Measurements from ENCODE around the gene RUNX2. TPM values are rescaled to one million over a fixed set of nuclear protein-coding genes. Genes with fewer than 3 reads are reported as not detected.

Gene RUNX2
- total RNA-seq, 2 experiments from 2014 or later: 2.7 to 3.0 TPM

DNA sequence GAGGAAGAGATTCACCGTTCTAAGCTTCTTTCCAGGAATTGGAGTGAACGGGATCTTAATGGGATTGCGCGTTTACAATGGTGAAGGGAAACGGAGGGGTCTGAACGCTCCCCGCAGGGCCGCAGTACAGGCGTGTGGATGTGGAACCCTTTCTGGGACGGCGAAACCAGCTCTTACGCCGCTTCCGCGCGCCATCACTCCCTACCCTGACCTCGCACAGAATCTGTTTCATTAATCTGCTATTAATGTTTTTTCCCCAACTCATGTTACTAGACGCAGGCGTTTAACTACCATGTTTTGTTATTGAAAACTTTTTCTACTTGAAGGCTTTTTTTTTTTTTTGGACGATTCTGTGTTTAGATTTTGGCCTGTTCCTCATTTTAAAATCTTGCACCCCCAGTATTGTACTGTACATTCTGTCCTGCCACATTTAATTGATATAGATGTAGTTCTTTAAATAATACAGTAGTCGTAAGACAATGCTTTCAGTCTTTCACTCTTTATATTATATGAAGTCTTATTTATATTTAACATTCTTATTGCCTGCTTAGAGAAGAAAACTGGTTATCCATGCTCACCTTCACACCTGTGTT, 50.3 kb downstream of the RUNX2 start:
- ChIA-PET CTCF (interaction anchor here (0.6 to 3.6 kb wide), 14 partner anchors 10 to 748 kb away, joined by 3 to 20 read pairs (median 3); no protein-coding TSS in a partner anchor), POLR2A (interaction anchor here (0.6 to 1.4 kb wide), 20 partner anchors 9 to 723 kb away, joined by 3 to 8 read pairs (median 3); partner anchors contain the start of gene RUNX2)
- DNase-seq: peak; percentile 46
- Mint-ChIP-seq H3K9me3 (ENCODE audit: insufficient read depth) (no peaks in the 10 kb centered on the region), H3K4me3 (peak overlapping the region; percentile 98), H3K4me1 (ENCODE audit: low read depth) (peaks cover 18% of the 10 kb centered on the region), H3K36me3 (ENCODE audit: low read depth) (peaks cover 2% of the 10 kb centered on the region), H3K27ac (peak overlapping the region; percentile 100), H3K27me3 (ENCODE audit: low read depth) (no peaks in the 10 kb centered on the region)
- peak; percentile 20 for ATAC-seq

- ChIA-PET CTCF (interaction anchor here (1.5 kb wide), 1 partner anchor 727 kb away, joined by 3 read pairs; no protein-coding TSS in a partner anchor), POLR2A (no interaction called here)
- no peaks in the 10 kb centered on the region for H3K27me3 Mint-ChIP-seq (ENCODE audit: low read depth)
- H3K4me1 Mint-ChIP-seq (ENCODE audit: low read depth): peaks cover 5% of the 10 kb centered on the region
- H3K27ac Mint-ChIP-seq: no peak overlapping the region
- no peak overlapping the region for H3K4me3 Mint-ChIP-seq
- ATAC-seq: no peak
- H3K9me3 Mint-ChIP-seq (ENCODE audit: insufficient read depth): no peaks in the 10 kb centered on the region
- no peaks in the 10 kb centered on the region for H3K36me3 Mint-ChIP-seq (ENCODE audit: low read depth)
- no peak for DNase-seq
Measured at GRCh38 chr6:45382391-45382790, 54.3 kb downstream of the RUNX2 start.

DNA sequence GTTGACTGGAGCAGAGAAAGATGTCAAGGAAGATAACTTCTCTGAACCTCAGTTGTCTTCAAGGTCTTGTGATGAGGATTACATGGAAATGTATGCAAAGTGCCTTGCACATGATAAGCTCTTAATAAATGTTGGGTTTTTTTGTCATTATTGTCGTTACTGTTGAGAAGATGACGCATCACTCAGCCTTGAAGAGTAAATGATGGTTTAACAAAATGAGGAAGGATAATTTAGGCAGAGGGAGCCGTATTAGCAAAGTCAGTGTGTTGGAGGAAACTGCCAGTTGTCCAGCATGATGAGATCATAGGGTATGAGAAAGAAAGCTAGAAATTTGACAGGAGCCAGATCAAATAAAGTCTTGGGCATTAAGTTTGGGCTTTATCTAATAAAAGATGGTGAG, 58.4 kb downstream of the RUNX2 start:
- ATAC-seq (no peak), DNase-seq (no peak)
- no peaks in the 10 kb centered on the region for H3K27me3 Mint-ChIP-seq (ENCODE audit: low read depth)
- no peaks in the 10 kb centered on the region for H3K4me1 Mint-ChIP-seq (ENCODE audit: low read depth)
- no peaks in the 10 kb centered on the region for H3K36me3 Mint-ChIP-seq (ENCODE audit: low read depth)
- CTCF ChIA-PET: no interaction called here
- no peak overlapping the region for H3K27ac Mint-ChIP-seq
- no peak overlapping the region for H3K4me3 Mint-ChIP-seq
- POLR2A ChIA-PET: interaction anchor here (2.4 kb wide), 1 partner anchor 8 kb away, joined by 7 read pairs; the partner anchor contains the start of gene SUPT3H
- H3K9me3 Mint-ChIP-seq (ENCODE audit: insufficient read depth): peaks cover 4% of the 10 kb centered on the region

- Mint-ChIP-seq H3K27ac (no peak overlapping the region), H3K9me3 (ENCODE audit: insufficient read depth) (peaks cover 4% of the 10 kb centered on the region), H3K36me3 (ENCODE audit: low read depth) (no peaks in the 10 kb centered on the region), H3K4me3 (no peak overlapping the region), H3K27me3 (ENCODE audit: low read depth) (no peaks in the 10 kb centered on the region), H3K4me1 (ENCODE audit: low read depth) (no peaks in the 10 kb centered on the region)
- ATAC-seq (no peak), DNase-seq (no peak)
- ChIA-PET CTCF (no interaction called here), POLR2A (interaction anchor here (0.9 to 2.4 kb wide), 2 partner anchors 8 to 9 kb away, joined by 3 to 7 read pairs; partner anchors contain the start of gene SUPT3H)
Measured at GRCh38 chr6:45387236-45387635, 59.1 kb downstream of the RUNX2 start.

GRCh38 chr6:45388328-45388727, 60.2 kb downstream of the RUNX2 start:
- ATAC-seq (no peak), DNase-seq (no peak)
- CTCF ChIA-PET: no interaction called here
- H3K9me3 Mint-ChIP-seq (ENCODE audit: insufficient read depth): peaks cover 12% of the 10 kb centered on the region
- H3K27me3 Mint-ChIP-seq (ENCODE audit: low read depth): no peaks in the 10 kb centered on the region
- H3K36me3 Mint-ChIP-seq (ENCODE audit: low read depth): peaks cover 2% of the 10 kb centered on the region
- H3K4me1 Mint-ChIP-seq (ENCODE audit: low read depth): no peaks in the 10 kb centered on the region
- H3K4me3 Mint-ChIP-seq: no peak overlapping the region
- no peak overlapping the region for H3K27ac Mint-ChIP-seq
- POLR2A ChIA-PET: interaction anchor here (0.9 to 2.4 kb wide), 2 partner anchors 9 to 10 kb away, joined by 3 to 7 read pairs; partner anchors contain the start of gene SUPT3H

GRCh38 chr6:45394586-45395095, 66.5 kb downstream of the RUNX2 start:
- ATAC-seq (no peak), DNase-seq (no peak)
- H3K9me3 Mint-ChIP-seq (ENCODE audit: insufficient read depth): peaks cover 12% of the 10 kb centered on the region
- no peak overlapping the region for H3K27ac Mint-ChIP-seq
- peaks cover 2% of the 10 kb centered on the region for H3K4me1 Mint-ChIP-seq (ENCODE audit: low read depth)
- no peak overlapping the region for H3K4me3 Mint-ChIP-seq
- H3K27me3 Mint-ChIP-seq (ENCODE audit: low read depth): no peaks in the 10 kb centered on the region
- ChIA-PET CTCF (interaction anchor here (0.5 to 1.0 kb wide), 2 partner anchors 11 to 801 kb away, joined by 3 to 5 read pairs; no protein-coding TSS in a partner anchor), POLR2A (no interaction called here)
- H3K36me3 Mint-ChIP-seq (ENCODE audit: low read depth): peaks cover 2% of the 10 kb centered on the region

DNA sequence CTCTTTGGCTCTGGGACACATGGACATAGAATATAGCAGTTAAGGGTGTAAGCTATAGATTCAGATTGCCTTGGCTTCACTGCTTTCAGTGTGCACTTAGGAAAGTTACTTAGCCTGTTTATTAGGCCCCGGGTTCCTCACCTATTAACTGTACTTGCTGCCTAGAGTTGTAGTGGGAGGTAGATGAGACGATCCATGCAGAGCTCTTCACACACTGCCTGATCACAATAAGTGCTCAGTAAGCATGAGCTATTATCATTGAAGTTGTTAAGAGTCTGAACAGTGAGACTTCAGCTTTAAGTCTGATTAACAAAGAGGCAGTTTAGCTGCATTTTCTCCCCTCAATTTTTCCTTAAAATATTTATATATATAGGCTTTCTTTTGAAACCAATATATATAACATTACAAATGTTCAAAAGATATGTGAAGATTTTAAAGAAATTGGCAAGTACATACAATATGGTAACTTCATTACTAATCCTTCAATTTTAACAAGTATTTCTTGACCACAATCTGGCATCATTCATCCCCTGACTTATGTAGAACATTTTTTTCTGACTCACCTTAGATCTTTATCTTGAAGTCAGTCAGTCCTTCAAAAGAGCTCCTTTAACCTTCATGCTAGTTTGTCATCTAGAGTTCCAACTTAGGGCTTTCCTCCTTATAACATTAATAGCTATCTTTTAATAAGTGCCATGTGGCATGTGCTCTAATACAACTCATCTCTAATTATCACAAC, 70.1 kb downstream of the RUNX2 start:
- H3K9me3 Mint-ChIP-seq (ENCODE audit: insufficient read depth): peaks cover under 1% of the 10 kb centered on the region
- peaks cover 2% of the 10 kb centered on the region for H3K4me1 Mint-ChIP-seq (ENCODE audit: low read depth)
- no peak overlapping the region for H3K27ac Mint-ChIP-seq
- ChIA-PET CTCF (interaction anchor here (0.7 to 1.6 kb wide), 7 partner anchors 8 to 743 kb away, joined by 3 to 6 read pairs (median 3); no protein-coding TSS in a partner anchor), POLR2A (interaction anchor here (1.3 kb wide), 1 partner anchor 20 kb away, joined by 6 read pairs; the partner anchor contains the start of gene SUPT3H)
- no peaks in the 10 kb centered on the region for H3K36me3 Mint-ChIP-seq (ENCODE audit: low read depth)
- ATAC-seq: no peak
- no peak overlapping the region for H3K4me3 Mint-ChIP-seq
- H3K27me3 Mint-ChIP-seq (ENCODE audit: low read depth): peaks cover 3% of the 10 kb centered on the region
- no peak for DNase-seq

- POLR2A ChIA-PET: no interaction called here
- Mint-ChIP-seq H3K9me3 (ENCODE audit: insufficient read depth) (no peaks in the 10 kb centered on the region), H3K27ac (no peak overlapping the region), H3K4me1 (ENCODE audit: low read depth) (peaks cover 2% of the 10 kb centered on the region), H3K27me3 (ENCODE audit: low read depth) (peaks cover 3% of the 10 kb centered on the region), H3K4me3 (no peak overlapping the region), H3K36me3 (ENCODE audit: low read depth) (no peaks in the 10 kb centered on the region)
- no peak for DNase-seq
- ATAC-seq: no peak
- CTCF ChIA-PET: no interaction called here
Measured at GRCh38 chr6:45400021-45400420, 71.9 kb downstream of the RUNX2 start.

DNA sequence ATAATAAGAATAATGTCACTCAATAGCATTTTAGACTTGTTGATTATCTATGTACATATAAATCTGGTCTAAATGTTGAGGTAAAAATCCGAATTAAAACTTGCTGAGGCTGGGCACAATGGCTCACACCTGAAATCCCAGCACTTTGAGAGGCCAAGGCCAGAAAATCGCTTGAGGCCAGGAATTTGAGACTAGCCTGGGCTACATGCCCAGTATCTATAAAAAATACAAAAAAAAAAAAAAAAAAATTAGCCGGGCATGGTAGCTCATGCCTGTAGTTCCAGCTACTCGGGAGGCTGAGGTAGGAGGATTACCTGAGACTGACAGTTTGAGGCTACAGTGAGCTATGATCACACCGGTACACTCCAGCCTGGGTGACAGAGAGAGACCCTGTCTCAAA, 83.8 kb downstream of the RUNX2 start:
- ATAC-seq (no peak), DNase-seq (no peak)
- H3K27me3 Mint-ChIP-seq (ENCODE audit: low read depth): peaks cover 3% of the 10 kb centered on the region
- ChIA-PET CTCF (interaction anchor here (0.6 to 0.7 kb wide), 2 partner anchors 329 to 457 kb away, joined by 3 read pairs; no protein-coding TSS in a partner anchor), POLR2A (no interaction called here)
- no peaks in the 10 kb centered on the region for H3K9me3 Mint-ChIP-seq (ENCODE audit: insufficient read depth)
- H3K36me3 Mint-ChIP-seq (ENCODE audit: low read depth): no peaks in the 10 kb centered on the region
- no peaks in the 10 kb centered on the region for H3K4me1 Mint-ChIP-seq (ENCODE audit: low read depth)
- H3K27ac Mint-ChIP-seq: no peak overlapping the region
- H3K4me3 Mint-ChIP-seq: no peak overlapping the region

- Mint-ChIP-seq H3K9me3 (ENCODE audit: insufficient read depth) (no peaks in the 10 kb centered on the region), H3K4me1 (ENCODE audit: low read depth) (peaks cover 13% of the 10 kb centered on the region), H3K4me3 (no peak overlapping the region), H3K27ac (no peak overlapping the region), H3K36me3 (ENCODE audit: low read depth) (no peaks in the 10 kb centered on the region), H3K27me3 (ENCODE audit: low read depth) (peaks cover 17% of the 10 kb centered on the region)
- POLR2A ChIA-PET: interaction anchor here (0.7 to 1.1 kb wide), 2 partner anchors 8 to 37 kb away, joined by 3 to 4 read pairs; partner anchors contain the start of gene SUPT3H
- no peak for ATAC-seq
- CTCF ChIA-PET: interaction anchor here (0.9 kb wide), 1 partner anchor 785 kb away, joined by 3 read pairs; no protein-coding TSS in a partner anchor
- DNase-seq: no peak
Measured at GRCh38 chr6:45415315-45415714, 87.2 kb downstream of the RUNX2 start.

- H3K27ac Mint-ChIP-seq: no peak overlapping the region
- ATAC-seq (no peak), DNase-seq (no peak)
- peaks cover 19% of the 10 kb centered on the region for H3K4me1 Mint-ChIP-seq (ENCODE audit: low read depth)
- no peak overlapping the region for H3K4me3 Mint-ChIP-seq
- H3K27me3 Mint-ChIP-seq (ENCODE audit: low read depth): peaks cover 17% of the 10 kb centered on the region
- no peaks in the 10 kb centered on the region for H3K9me3 Mint-ChIP-seq (ENCODE audit: insufficient read depth)
- H3K36me3 Mint-ChIP-seq (ENCODE audit: low read depth): no peaks in the 10 kb centered on the region
- ChIA-PET POLR2A (interaction anchor here (0.7 to 1.1 kb wide), 2 partner anchors 9 to 38 kb away, joined by 3 to 4 read pairs; partner anchors contain the start of gene SUPT3H), CTCF (interaction anchor here (0.9 to 4.3 kb wide), 2 partner anchors 761 to 785 kb away, joined by 3 to 24 read pairs; no protein-coding TSS in a partner anchor)
Measured at GRCh38 chr6:45415788-45416518, 87.8 kb downstream of the RUNX2 start.

Measured in activated CD8-positive, alpha-beta T cell treated with anti-CD3 and anti-CD28 coated beads, Interleukin-2, amount 10 ng/mL, durations not matched to agents 7 days and 5 days (primary cell).